NCI-H146 (cell line): Measurements from ENCODE around the gene CCDC185.

ENCODE experiments used
- DNase-seq: peaks from one replicate; lab custom pipeline; 2025; lab: John Stamatoyannopoulos, UW

CCDC185 gene

GRCh38 chr1:223437151-223437550 is 43.9 kb downstream of the CCDC185 start:
- DNase-seq, result no peak

GRCh38 chr1:223443397-223443796 is 50.2 kb downstream of the CCDC185 start:
- no peak for DNase-seq

GRCh38 chr1:223444411-223444810 is 51.2 kb downstream of the CCDC185 start:
- no peak for DNase-seq
